HepG2 (cell line): ENCODE results near the gene TLCD1. TPM values are rescaled to one million over a fixed set of nuclear protein-coding genes. Genes with fewer than 3 reads are reported as not detected.
A peak's percentile ranks its signal among the peaks of the same experiment; 100 is the strongest.

Source experiments
- ARID2 ChIP-seq: sonication (generic); formaldehyde crosslinking; IDR thresholded peaks from 2 replicates; pipeline ENCODE4 v1.8.1; 2022; ENCODE audit warnings: mild to moderate bottlenecking, missing genetic modification reagents, borderline replicate concordance
- ATF7-NPFF ChIP-seq: sonication (generic); formaldehyde crosslinking; IDR thresholded peaks from 2 replicates; pipeline ENCODE4 v1.8.1; 2023; ENCODE audit warnings: mild to moderate bottlenecking, low read depth, missing genetic modification reagents, moderate library complexity
- CAMTA2 ChIP-seq: sonication (generic); formaldehyde crosslinking; IDR thresholded peaks from 2 replicates; pipeline ENCODE4 v1.4.0; 2020; ENCODE audit warnings: mild to moderate bottlenecking, missing genetic modification reagents, borderline replicate concordance
- CBX1 ChIP-seq: IDR thresholded peaks from one replicate; pipeline ENCODE4 v1.6.1; 2016; ENCODE audit warnings: antibody characterized with exemption, low read depth
- CBX5 ChIP-seq: sonication (generic); formaldehyde crosslinking; IDR thresholded peaks from 2 replicates; pipeline ENCODE4 v1.4.0; 2020; ENCODE audit warnings: missing genetic modification reagents, borderline replicate concordance
- CEBPB ChIP-seq: IDR thresholded peaks from 2 replicates; pipeline ENCODE4 v1.6.1; 2011; ENCODE audit warnings: low read depth, low read length, improper control_type of control experiment, borderline replicate concordance
- ESRRA ChIP-seq: sonication (generic); formaldehyde crosslinking; IDR thresholded peaks from 2 replicates; pipeline ENCODE4 v1.5.1; 2020; ENCODE audit warnings: mild to moderate bottlenecking, low read depth, missing genetic modification reagents
- FOXA3 ChIP-seq: IDR thresholded peaks from 2 replicates; pipeline ENCODE4 v1.6.1; 2016; ENCODE audit warnings: missing genetic modification reagents, missing compliant biosample characterization
- IRF2 ChIP-seq: IDR thresholded peaks from 2 replicates; pipeline ENCODE4 v1.6.1; 2018; ENCODE audit warnings: missing genetic modification reagents, missing compliant biosample characterization
- JUND ChIP-seq: sonication (generic); formaldehyde crosslinking; IDR thresholded peaks from 2 replicates; pipeline ENCODE4 v1.8.0; 2022; ENCODE audit warnings: mild to moderate bottlenecking, missing genetic modification reagents
- LCORL ChIP-seq, 2 experiments: fragments of 450-650 bp in 1 of 2; sonication (generic) in 1 of 2; formaldehyde crosslinking in 1 of 2; IDR thresholded peaks; 2 replicates each; pipeline versions ENCODE4 v1.5.0 to v1.6.1; 2017 to 2020; ENCODE audit warnings: antibody characterized with exemption in 1 of 2, missing genetic modification reagents in 1 of 2
- LRRFIP1 ChIP-seq: sonication (generic); formaldehyde crosslinking; conservative IDR thresholded peaks from 2 replicates; pipeline ENCODE4 v1.4.0; 2020; ENCODE audit warnings: missing genetic modification reagents
- MIER3 ChIP-seq: IDR thresholded peaks from 2 replicates; pipeline ENCODE4 v1.6.1; 2016; ENCODE audit warnings: missing compliant biosample characterization, borderline replicate concordance
- NONO ChIP-seq, 2 experiments: fragments of 450-650 bp in 1 of 2; sonication (generic) in 1 of 2; formaldehyde crosslinking in 1 of 2; IDR thresholded peaks in 1 of 2; conservative IDR thresholded peaks in 1 of 2; 2 replicates each; pipeline versions ENCODE4 v1.6.1 to v1.8.0; 2017 to 2022; ENCODE audit warnings: mild to moderate bottlenecking in 1 of 2, missing genetic modification reagents in 1 of 2, moderate library complexity in 1 of 2
- PHF8 ChIP-seq: sonication (generic); formaldehyde crosslinking; IDR thresholded peaks from 2 replicates; pipeline ENCODE4 v1.5.0; 2020; ENCODE audit warnings: missing genetic modification reagents
- PITX1 ChIP-seq: sonication (generic); formaldehyde crosslinking; IDR thresholded peaks from 2 replicates; pipeline ENCODE4 v1.5.1; 2020; ENCODE audit warnings: mild to moderate bottlenecking, missing genetic modification reagents
- REPIN1 ChIP-seq: sonication (generic); formaldehyde crosslinking; IDR thresholded peaks from 2 replicates; pipeline ENCODE4 v1.8.0; 2022; ENCODE audit warnings: missing genetic modification reagents, low read depth, mild to moderate bottlenecking, borderline replicate concordance
- SAFB2 ChIP-seq: sonication (generic); formaldehyde crosslinking; IDR thresholded peaks from 2 replicates; pipeline ENCODE4 v1.5.1; 2020; ENCODE audit warnings: missing genetic modification reagents, low read depth, mild to moderate bottlenecking, borderline replicate concordance
- SMAD1 ChIP-seq: sonication (generic); formaldehyde crosslinking; IDR thresholded peaks from 2 replicates; pipeline ENCODE4 v1.4.0; 2020; ENCODE audit warnings: missing genetic modification reagents, low read depth, mild to moderate bottlenecking, borderline replicate concordance
- U2AF2 ChIP-seq: fragments of 200-400 bp; formaldehyde crosslinking; IDR thresholded peaks from 2 replicates; pipeline ENCODE4 v1.6.1; 2017; ENCODE audit warnings: low read depth, mild to moderate bottlenecking, low read length
- ZBTB7A ChIP-seq: sonication (generic); formaldehyde crosslinking; IDR thresholded peaks from 2 replicates; pipeline ENCODE4 v1.8.0; 2022; ENCODE audit warnings: mild to moderate bottlenecking, missing genetic modification reagents
- ZFAT ChIP-seq: sonication (generic); formaldehyde crosslinking; conservative IDR thresholded peaks from 2 replicates; pipeline ENCODE4 v1.8.1; 2023; ENCODE audit warnings: missing genetic modification reagents, inconsistent platforms
- ZNF235 ChIP-seq: sonication (generic); formaldehyde crosslinking; IDR thresholded peaks from 2 replicates; pipeline ENCODE4 v1.8.1; 2023; ENCODE audit warnings: mild to moderate bottlenecking, missing genetic modification reagents, borderline replicate concordance
- ZNF567 ChIP-seq: sonication (generic); formaldehyde crosslinking; IDR thresholded peaks from 2 replicates; pipeline ENCODE4 v1.8.1; 2023; ENCODE audit warnings: mild to moderate bottlenecking, missing genetic modification reagents, borderline replicate concordance
- ZNF576 ChIP-seq: sonication (generic); formaldehyde crosslinking; IDR thresholded peaks from 2 replicates; pipeline ENCODE4 v1.4.0; 2020; ENCODE audit warnings: mild to moderate bottlenecking, missing genetic modification reagents
- ZNF607 ChIP-seq: sonication (generic); formaldehyde crosslinking; IDR thresholded peaks from 2 replicates; pipeline ENCODE4 v1.5.1; 2020; ENCODE audit warnings: missing genetic modification reagents, mild to moderate bottlenecking, borderline replicate concordance
- ZNF781 ChIP-seq: sonication (generic); formaldehyde crosslinking; IDR thresholded peaks from 2 replicates; pipeline ENCODE4 v1.5.1; 2020; ENCODE audit warnings: borderline replicate concordance, mild to moderate bottlenecking, missing genetic modification reagents; ENCODE audit errors: not compliant biosample characterization
- polyA plus RNA-seq, 8 experiments: library from polyadenylated mRNA; depleted of rRNA in 3 of 8; stranded (reverse) in 7 of 8; unstranded in 1 of 8; fragments of >200 nt; fragmentation: Illumina TruSeq in 4 of 8; extraction: Trizol in 4 of 8; gene quantifications; 2 replicates each; pipeline versions ENCODE4 v1.2.1 to v1.2.3, GENCODE V29; 2011 to 2016; ENCODE audit warnings: low read depth in 4 of 8, missing spikeins in 1 of 8, mixed read lengths in 1 of 8; ENCODE audit not compliant: insufficient read depth in 1 of 8
- total RNA-seq, 5 experiments: library from RNA; depleted of rRNA; stranded (reverse); fragments of >200 nt; fragmentation: Illumina TruSeq; extraction: Trizol; gene quantifications; 2 replicates each; pipeline ENCODE4 v1.2.3, GENCODE V29; 2016; ENCODE audit warnings: low read depth in 1 of 5

Gene TLCD1
- total and polyA plus RNA-seq, 2 of the 13 experiments (the other 11 are each of a cell fraction or from before 2014, with no cell fraction given), result 14.9 to 19.6 TPM

GRCh38 chr17:28728364-28729200 lies 2.5 kb upstream of the TLCD1 start, which contains the start of gene NEK8 (continued):
- TF ChIP-seq ZBTB7A (CRISPR knock-in tag) (0 out of 2 replicates have a peak, but pooled peaks have one; percentile 43), SAFB2 (CRISPR knock-in tag) (no peak), SMAD1 (CRISPR knock-in tag) (0 out of 2 replicates have a peak, but pooled peaks have one; percentile 41), IRF2 (CRISPR knock-in tag) (peak; percentile 36; the same call in 1 of the 2 replicates), FOXA3 (CRISPR knock-in tag) (0 out of 2 replicates have a peak, but pooled peaks have one; percentile 4), NONO (IDR thresholded peaks at IDR 0.05) (no peak), NONO (CRISPR knock-in tag; conservative IDR thresholded peaks at IDR 0.05) (peak; percentile 78), LCORL (IDR thresholded peaks at IDR 0.05) (no peak), LCORL (CRISPR knock-in tag; IDR thresholded peaks at IDR 0.05) (no peak), ATF7-NPFF (CRISPR knock-in tag) (peak; percentile 54; the same call in 1 of the 2 replicates), PHF8 (CRISPR knock-in tag) (peak; percentile 84), LRRFIP1 (CRISPR knock-in tag) (no peak), CBX1 (peak; percentile 26), REPIN1 (peak; percentile 66), ZNF567 (CRISPR knock-in tag) (no peak), ZNF607 (CRISPR knock-in tag) (peak; percentile 5), PITX1 (CRISPR knock-in tag) (no peak; the same call in 1 of the 2 replicates), ZNF576 (CRISPR knock-in tag) (no peak), ZFAT (CRISPR knock-in tag) (0 out of 2 replicates have a peak, but pooled peaks have one; percentile 5), ARID2 (CRISPR knock-in tag) (peak; percentile 33; the same call in 1 of the 2 replicates), ESRRA (CRISPR knock-in tag) (peak; percentile 53; the same call in 1 of the 2 replicates), JUND (CRISPR knock-in tag) (peak; percentile 63; the same call in 1 of the 2 replicates), CBX5 (CRISPR knock-in tag) (no peak), ZNF781 (CRISPR knock-in tag) (peak; percentile 26), CEBPB (no peak), ZNF235 (CRISPR knock-in tag) (no peak; the same call in 1 of the 2 replicates), MIER3 (0 out of 2 replicates have a peak, but pooled peaks have one; percentile 15), CAMTA2 (CRISPR knock-in tag) (peak; percentile 36; the same call in 1 of the 2 replicates), U2AF2 (no peak)
